Measurements from ENCODE around the gene PLEKHG1.

The PLEKHG1 gene

DNA sequence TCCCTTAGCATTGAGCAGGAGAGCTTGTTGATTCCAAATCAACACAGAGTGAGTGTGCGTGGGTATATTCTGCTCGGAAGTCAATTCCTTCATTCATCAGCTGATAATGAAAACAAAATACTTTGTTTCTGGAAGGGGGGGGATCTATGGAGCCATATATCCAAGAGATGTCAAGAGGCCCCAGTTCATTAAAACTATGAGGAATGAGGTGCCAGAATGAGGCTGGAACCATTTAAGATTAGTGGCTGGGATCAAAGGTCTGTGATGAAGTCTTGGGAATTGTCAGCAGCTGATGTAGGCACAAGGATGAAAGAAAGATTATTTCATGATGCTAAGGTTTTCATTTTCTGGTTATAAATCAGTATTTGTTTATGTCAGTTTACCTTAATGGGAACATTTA is 30.5 kb upstream of the PLEKHG1 start:
- no peak overlapping the region for H3K27ac ChIP-seq (ENCODE audit: low read depth, low read length, severe bottlenecking)
- WGBS, 2 experiments (ENCODE audit: insufficient coverage in 2 of 2): 100% methylated on average over 1 of the region's 2 CpGs; no CpG with 5 or more reads in 1 of the 2 experiments
- no peak overlapping the region for H3K4me3 ChIP-seq (ENCODE audit: extremely low read depth, insufficient read depth, low read length, poor library complexity, severe bottlenecking)
- no peaks in the 10 kb centered on the region for H3K36me3 ChIP-seq (ENCODE audit: control insufficient read depth, insufficient read depth, low read length)
- H3K4me1 ChIP-seq (ENCODE audit: control insufficient read depth, insufficient read depth, low read length, poor library complexity, severe bottlenecking): peaks cover 4% of the 10 kb centered on the region
- H3K9me3 ChIP-seq (ENCODE audit: control insufficient read depth, low read length): no peaks in the 10 kb centered on the region

DNA sequence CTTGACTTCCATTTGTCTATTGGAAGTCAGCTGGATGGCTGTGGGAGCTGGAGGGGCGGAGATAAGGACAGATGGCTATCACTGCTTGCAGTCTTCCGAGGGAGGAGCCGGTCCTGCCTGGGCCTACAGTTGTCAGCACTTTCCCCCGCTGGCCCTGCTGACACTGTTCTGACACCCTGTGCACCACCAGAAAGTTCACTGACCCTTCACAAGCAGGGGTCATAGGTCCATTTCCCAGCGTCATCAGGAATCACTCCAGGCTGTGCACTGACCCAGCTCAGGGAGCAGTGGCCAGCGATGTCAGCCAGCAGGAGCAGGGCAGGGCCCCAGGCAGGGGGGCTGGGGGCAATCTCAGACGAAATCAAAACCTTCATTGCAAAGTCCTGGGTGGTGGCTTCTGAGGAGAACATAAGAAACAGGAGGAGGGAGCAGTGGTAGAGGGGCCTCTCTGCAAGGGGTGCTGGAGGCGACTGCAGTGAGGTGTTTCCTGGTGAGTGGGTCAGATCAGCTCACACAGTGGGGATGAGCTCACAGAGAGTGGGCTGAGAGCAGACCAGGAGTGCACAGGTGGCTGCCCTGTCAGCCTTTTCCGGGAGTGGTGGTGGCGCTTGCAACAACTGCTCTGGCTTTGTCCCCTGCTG is 26.5 kb upstream of the PLEKHG1 start:
- no peak overlapping the region for H3K27ac ChIP-seq (ENCODE audit: low read depth, low read length, severe bottlenecking)
- no peaks in the 10 kb centered on the region for H3K36me3 ChIP-seq (ENCODE audit: control insufficient read depth, insufficient read depth, low read length)
- H3K9me3 ChIP-seq (ENCODE audit: control insufficient read depth, low read length): no peaks in the 10 kb centered on the region
- H3K4me1 ChIP-seq (ENCODE audit: control insufficient read depth, insufficient read depth, low read length, poor library complexity, severe bottlenecking): peaks cover 4% of the 10 kb centered on the region
- 54 to 55% methylated on average over 8 to 10 of the region's 10 CpGs for WGBS, 2 experiments (ENCODE audit: insufficient coverage in 2 of 2)
- H3K4me3 ChIP-seq (ENCODE audit: extremely low read depth, insufficient read depth, low read length, poor library complexity, severe bottlenecking): no peak overlapping the region

DNA sequence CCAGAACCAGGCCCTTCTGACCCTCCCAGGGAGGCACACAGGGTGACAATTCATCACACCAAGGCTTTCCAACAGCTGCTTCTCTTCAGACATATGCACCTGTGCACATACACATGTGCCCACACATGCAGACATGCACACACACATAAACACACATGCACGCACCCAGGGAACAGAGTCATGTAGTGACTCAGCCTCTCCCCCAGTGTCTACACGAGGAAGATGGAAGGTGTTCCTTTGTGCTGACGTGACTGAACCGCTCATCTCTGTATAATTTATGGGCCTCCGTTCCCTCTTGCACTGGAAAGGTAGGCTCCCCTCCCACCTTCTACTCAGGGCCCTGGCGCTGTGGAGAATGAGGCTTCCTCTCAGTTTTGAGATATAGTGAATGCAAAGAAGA is 23.8 kb upstream of the PLEKHG1 start:
- H3K27ac ChIP-seq (ENCODE audit: low read depth, low read length, severe bottlenecking): no peak overlapping the region
- no peak overlapping the region for H3K4me3 ChIP-seq (ENCODE audit: extremely low read depth, insufficient read depth, low read length, poor library complexity, severe bottlenecking)
- no peaks in the 10 kb centered on the region for H3K9me3 ChIP-seq (ENCODE audit: control insufficient read depth, low read length)
- WGBS, 2 experiments (ENCODE audit: insufficient coverage in 2 of 2): 83 to 97% methylated on average over 2 to 4 of the region's 6 CpGs
- peaks cover 4% of the 10 kb centered on the region for H3K4me1 ChIP-seq (ENCODE audit: control insufficient read depth, insufficient read depth, low read length, poor library complexity, severe bottlenecking)
- H3K36me3 ChIP-seq (ENCODE audit: control insufficient read depth, insufficient read depth, low read length): no peaks in the 10 kb centered on the region

DNA sequence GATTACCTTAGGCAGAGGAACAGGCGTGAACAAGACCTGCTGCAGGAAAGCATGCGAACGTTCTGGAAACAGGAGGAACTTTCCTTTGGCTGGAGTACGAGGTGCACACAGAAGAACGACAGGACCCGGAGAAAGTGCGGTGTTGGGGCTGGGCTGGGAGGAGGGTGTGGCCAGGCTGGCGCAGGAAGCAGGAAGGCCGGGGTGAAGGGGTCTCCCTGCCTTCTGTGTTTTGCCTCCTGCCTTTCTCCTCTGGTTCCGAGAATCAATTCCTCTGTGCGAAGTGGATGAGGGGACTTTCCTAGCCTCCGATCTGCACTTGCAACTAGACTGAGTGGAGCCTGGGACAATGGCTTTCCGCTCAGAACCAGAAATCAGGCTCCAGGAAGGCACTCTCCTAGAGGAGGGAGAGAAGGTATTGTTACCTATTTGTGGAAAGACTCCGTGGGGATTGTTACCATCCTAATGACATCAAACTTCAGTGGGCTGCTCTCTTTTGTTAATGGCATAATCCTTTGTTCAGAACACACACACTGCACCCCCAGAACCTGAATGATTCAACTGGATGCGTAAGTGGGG is 22.9 kb upstream of the PLEKHG1 start:
- 87 to 96% methylated on average over 11 to 13 of the region's 15 CpGs for WGBS, 2 experiments (ENCODE audit: insufficient coverage in 2 of 2)
- H3K27ac ChIP-seq (ENCODE audit: low read depth, low read length, severe bottlenecking): no peak overlapping the region
- H3K9me3 ChIP-seq (ENCODE audit: control insufficient read depth, low read length): no peaks in the 10 kb centered on the region
- H3K4me3 ChIP-seq (ENCODE audit: extremely low read depth, insufficient read depth, low read length, poor library complexity, severe bottlenecking): no peak overlapping the region
- no peaks in the 10 kb centered on the region for H3K36me3 ChIP-seq (ENCODE audit: control insufficient read depth, insufficient read depth, low read length)
- peaks cover 4% of the 10 kb centered on the region for H3K4me1 ChIP-seq (ENCODE audit: control insufficient read depth, insufficient read depth, low read length, poor library complexity, severe bottlenecking)

DNA sequence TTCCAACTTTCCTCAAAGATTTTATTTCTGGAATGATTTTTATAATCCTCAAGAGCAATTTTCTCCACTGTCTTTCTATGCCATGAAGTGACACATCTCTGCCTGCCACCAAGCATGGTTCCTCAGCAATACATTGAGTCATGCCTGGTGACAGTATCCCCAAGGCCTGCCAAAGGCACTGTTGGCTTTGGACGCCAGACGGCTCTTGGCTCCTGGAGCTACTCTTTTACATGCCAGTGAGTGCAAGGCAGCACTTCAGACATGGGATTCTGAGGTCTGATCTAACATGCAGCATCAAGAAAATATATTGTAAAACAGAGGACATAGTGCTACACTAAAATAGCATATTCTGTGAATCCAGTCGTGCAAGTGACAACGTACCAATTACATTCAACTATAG is 20.1 kb upstream of the PLEKHG1 start:
- H3K27ac ChIP-seq (ENCODE audit: low read depth, low read length, severe bottlenecking): no peak overlapping the region
- H3K36me3 ChIP-seq (ENCODE audit: control insufficient read depth, insufficient read depth, low read length): no peaks in the 10 kb centered on the region
- 92 to 93% methylated on average over 2 of the region's 4 CpGs for WGBS, 2 experiments (ENCODE audit: insufficient coverage in 2 of 2)
- H3K9me3 ChIP-seq (ENCODE audit: control insufficient read depth, low read length): no peaks in the 10 kb centered on the region
- no peak overlapping the region for H3K4me3 ChIP-seq (ENCODE audit: extremely low read depth, insufficient read depth, low read length, poor library complexity, severe bottlenecking)
- H3K4me1 ChIP-seq (ENCODE audit: control insufficient read depth, insufficient read depth, low read length, poor library complexity, severe bottlenecking): peaks cover 10% of the 10 kb centered on the region

DNA sequence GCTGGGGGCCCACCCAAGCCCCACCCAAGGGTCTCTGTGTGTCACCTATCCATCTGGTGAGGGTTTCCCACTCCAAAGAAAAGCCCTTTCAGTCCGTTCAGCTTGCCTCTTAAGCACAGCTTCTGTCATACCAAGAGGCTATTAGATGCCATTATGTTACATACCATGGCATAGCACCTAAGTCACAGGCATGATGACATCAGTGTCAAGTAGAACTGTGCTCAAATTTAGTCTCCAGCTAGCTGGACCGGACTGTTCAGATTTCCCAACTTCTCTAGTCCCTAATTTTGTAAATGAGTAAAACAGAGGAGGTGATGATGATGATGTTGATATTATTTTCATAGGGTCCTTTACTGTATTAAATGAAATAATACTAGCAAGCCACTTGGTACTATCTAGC is 19.2 kb upstream of the PLEKHG1 start:
- Histone ChIP-seq H3K27ac (ENCODE audit: low read depth, low read length, severe bottlenecking) (no peak overlapping the region), H3K36me3 (ENCODE audit: control insufficient read depth, insufficient read depth, low read length) (no peaks in the 10 kb centered on the region), H3K4me1 (ENCODE audit: control insufficient read depth, insufficient read depth, low read length, poor library complexity, severe bottlenecking) (peaks cover 10% of the 10 kb centered on the region), H3K4me3 (ENCODE audit: extremely low read depth, insufficient read depth, low read length, poor library complexity, severe bottlenecking) (no peak overlapping the region), H3K9me3 (ENCODE audit: control insufficient read depth, low read length) (no peaks in the 10 kb centered on the region)
- 80 to 82% methylated on average over 1 of the region's 2 CpGs for WGBS, 2 experiments (ENCODE audit: insufficient coverage in 2 of 2)

DNA sequence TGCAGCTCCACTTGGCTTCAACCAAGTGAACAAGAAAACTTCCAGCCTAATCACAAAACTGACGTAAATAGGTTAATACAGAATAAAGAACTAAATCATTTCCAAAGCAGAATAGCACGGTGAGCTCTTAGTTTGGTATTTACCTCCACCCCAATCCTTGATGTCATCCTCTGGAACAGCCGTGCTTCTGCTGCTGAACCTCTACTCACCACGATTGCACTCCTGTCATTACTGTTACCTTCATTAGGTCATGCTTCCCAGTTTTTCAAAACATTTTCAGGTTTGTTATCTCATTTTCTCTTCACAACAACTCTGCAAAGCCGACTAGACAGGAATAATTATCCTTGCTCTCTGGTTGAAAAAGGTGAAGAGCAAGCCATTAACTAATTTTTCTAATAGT is 15.6 kb upstream of the PLEKHG1 start:
- Histone ChIP-seq H3K4me3 (ENCODE audit: extremely low read depth, insufficient read depth, low read length, poor library complexity, severe bottlenecking) (no peak overlapping the region), H3K4me1 (ENCODE audit: control insufficient read depth, insufficient read depth, low read length, poor library complexity, severe bottlenecking) (peaks cover 10% of the 10 kb centered on the region), H3K9me3 (ENCODE audit: control insufficient read depth, low read length) (no peaks in the 10 kb centered on the region), H3K36me3 (ENCODE audit: control insufficient read depth, insufficient read depth, low read length) (no peaks in the 10 kb centered on the region), H3K27ac (ENCODE audit: low read depth, low read length, severe bottlenecking) (no peak overlapping the region)
- 96 to 97% methylated on average over 3 to 4 of the region's 5 CpGs for WGBS, 2 experiments (ENCODE audit: insufficient coverage in 2 of 2)

DNA sequence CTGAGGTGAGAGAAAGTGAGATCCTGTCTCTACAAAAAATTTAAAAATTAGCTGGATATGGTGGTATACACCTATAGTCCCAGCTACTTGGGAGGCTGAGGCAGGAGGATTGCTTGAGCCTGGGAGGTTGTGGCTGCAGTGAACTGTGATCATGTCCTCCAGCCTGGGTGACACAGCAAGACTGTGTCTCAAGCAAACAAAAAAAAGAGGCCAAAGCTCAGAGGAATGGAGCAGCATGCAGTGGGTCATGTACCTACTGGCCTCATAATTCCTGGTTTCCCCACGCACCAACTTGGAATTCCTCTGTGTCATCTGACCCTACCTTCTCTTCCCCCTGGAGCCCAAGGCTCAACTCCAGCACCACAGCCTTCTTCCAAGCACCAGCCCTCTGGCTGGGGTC is 15.1 kb upstream of the PLEKHG1 start:
- Histone ChIP-seq H3K9me3 (ENCODE audit: control insufficient read depth, low read length) (no peaks in the 10 kb centered on the region), H3K4me3 (ENCODE audit: extremely low read depth, insufficient read depth, low read length, poor library complexity, severe bottlenecking) (no peak overlapping the region), H3K36me3 (ENCODE audit: control insufficient read depth, insufficient read depth, low read length) (no peaks in the 10 kb centered on the region), H3K27ac (ENCODE audit: low read depth, low read length, severe bottlenecking) (no peak overlapping the region), H3K4me1 (ENCODE audit: control insufficient read depth, insufficient read depth, low read length, poor library complexity, severe bottlenecking) (peaks cover 10% of the 10 kb centered on the region)
- 100% methylated on average over 1 of the region's 1 CpG for WGBS, 2 experiments (ENCODE audit: insufficient coverage in 2 of 2)

DNA sequence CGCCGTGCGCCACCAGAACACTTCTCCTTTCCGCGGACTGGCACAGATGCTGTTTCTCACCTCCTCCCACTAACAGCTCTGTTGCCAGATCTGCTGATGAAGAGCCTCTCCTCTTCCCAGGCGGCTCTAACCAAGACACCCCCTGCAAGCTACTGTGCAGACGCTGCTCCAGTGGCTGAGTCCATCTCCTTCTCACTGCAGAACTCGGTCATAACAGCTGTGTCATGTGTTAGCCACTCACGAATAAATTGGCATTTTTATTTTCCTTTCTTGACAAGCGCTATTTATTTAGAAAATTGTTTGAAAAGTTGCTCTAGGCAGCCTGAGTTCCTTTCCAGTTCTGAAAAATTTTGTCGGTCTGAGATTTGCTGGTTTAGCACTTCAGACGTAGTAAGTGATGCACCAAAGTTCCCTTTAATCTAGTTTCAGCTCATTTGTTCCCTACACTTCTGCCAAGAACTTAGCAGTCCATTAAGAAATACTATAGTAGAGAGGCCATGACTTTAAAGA is 12.8 kb upstream of the PLEKHG1 start:
- WGBS, 2 experiments (ENCODE audit: insufficient coverage in 2 of 2): 88 to 91% methylated on average over 10 to 12 of the region's 12 CpGs

DNA sequence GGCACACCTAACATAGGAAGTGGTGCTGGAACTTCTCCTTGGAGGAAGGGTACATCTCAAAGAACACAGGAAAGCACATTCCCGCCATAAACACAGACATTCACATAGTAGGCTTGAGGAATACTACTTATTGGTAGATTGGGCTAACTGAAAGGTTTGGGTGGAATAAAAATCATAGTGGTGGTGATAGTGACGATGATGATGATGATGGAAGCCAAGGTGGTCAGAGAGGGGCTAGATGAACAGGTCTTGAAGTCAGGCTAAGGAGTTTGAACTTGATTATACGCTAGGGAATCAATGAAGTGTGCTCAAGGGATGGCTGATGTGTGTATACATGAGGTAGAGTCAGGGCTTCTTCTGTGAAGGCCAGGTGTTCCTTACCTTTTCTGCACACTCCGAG is 12.0 kb upstream of the PLEKHG1 start:
- H3K27ac ChIP-seq (ENCODE audit: low read depth, low read length, severe bottlenecking): no peak overlapping the region
- WGBS, 2 experiments (ENCODE audit: insufficient coverage in 2 of 2): 0% methylated on average over 2 of the region's 4 CpGs
- no peaks in the 10 kb centered on the region for H3K9me3 ChIP-seq (ENCODE audit: control insufficient read depth, low read length)
- H3K4me3 ChIP-seq (ENCODE audit: extremely low read depth, insufficient read depth, low read length, poor library complexity, severe bottlenecking): no peak overlapping the region
- H3K36me3 ChIP-seq (ENCODE audit: control insufficient read depth, insufficient read depth, low read length): no peaks in the 10 kb centered on the region
- H3K4me1 ChIP-seq (ENCODE audit: control insufficient read depth, insufficient read depth, low read length, poor library complexity, severe bottlenecking): peaks cover 2% of the 10 kb centered on the region

More for the DNA sequence above, 12.8 kb upstream of the PLEKHG1 start:
- peaks cover 9% of the 10 kb centered on the region for H3K4me1 ChIP-seq (ENCODE audit: control insufficient read depth, insufficient read depth, low read length, poor library complexity, severe bottlenecking)
- H3K9me3 ChIP-seq (ENCODE audit: control insufficient read depth, low read length): no peaks in the 10 kb centered on the region
- no peak overlapping the region for H3K4me3 ChIP-seq (ENCODE audit: extremely low read depth, insufficient read depth, low read length, poor library complexity, severe bottlenecking)
- no peaks in the 10 kb centered on the region for H3K36me3 ChIP-seq (ENCODE audit: control insufficient read depth, insufficient read depth, low read length)
- H3K27ac ChIP-seq (ENCODE audit: low read depth, low read length, severe bottlenecking): no peak overlapping the region

DNA sequence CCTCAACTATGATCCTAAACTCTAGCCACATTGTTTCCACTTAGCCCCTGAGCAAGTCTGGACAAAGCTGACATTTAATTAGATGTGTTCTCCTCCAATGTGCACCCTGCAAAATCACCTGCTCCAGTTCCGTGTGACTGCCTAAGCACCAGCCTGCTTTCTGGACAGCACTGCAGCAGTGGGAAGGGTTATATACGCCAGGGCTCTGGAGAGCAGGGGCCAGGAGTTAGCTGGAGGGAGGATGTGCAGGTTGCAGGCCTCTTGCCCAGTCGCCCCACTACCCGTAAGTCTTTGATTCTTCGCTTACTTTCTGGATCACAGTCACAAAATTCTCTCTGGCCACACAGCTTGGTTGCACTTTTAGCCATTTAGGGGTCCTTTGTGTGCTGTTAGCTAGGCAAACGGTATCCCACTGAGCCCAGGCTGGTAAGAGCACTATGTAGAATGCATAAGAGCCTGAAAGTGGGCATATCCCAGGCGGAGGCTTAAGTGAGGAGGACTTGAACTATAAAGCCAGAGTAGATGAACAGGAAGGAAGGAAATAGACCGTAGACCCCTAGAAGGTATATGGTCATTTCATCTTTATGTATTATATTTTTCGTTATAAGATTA is 10.7 kb upstream of the PLEKHG1 start:
- no peak overlapping the region for H3K4me3 ChIP-seq (ENCODE audit: extremely low read depth, insufficient read depth, low read length, poor library complexity, severe bottlenecking)
- 51 to 59% methylated on average over 5 to 7 of the region's 9 CpGs for WGBS, 2 experiments (ENCODE audit: insufficient coverage in 2 of 2)
- H3K27ac ChIP-seq (ENCODE audit: low read depth, low read length, severe bottlenecking): no peak overlapping the region
- no peaks in the 10 kb centered on the region for H3K9me3 ChIP-seq (ENCODE audit: control insufficient read depth, low read length)
- no peaks in the 10 kb centered on the region for H3K4me1 ChIP-seq (ENCODE audit: control insufficient read depth, insufficient read depth, low read length, poor library complexity, severe bottlenecking)
- H3K36me3 ChIP-seq (ENCODE audit: control insufficient read depth, insufficient read depth, low read length): no peaks in the 10 kb centered on the region

All from mesodermal cell (in vitro differentiated cells).